Right lobe of liver (tissue), 4 donors: ENCODE measurements around the gene KRT33A.
"Not testable (repeated sequence)": the region's sequence is repeated elsewhere in the genome, so short reads cannot be mapped to it uniquely, and the experiment has no call there.

Source experiments
- POLR2A ChIP-seq: fragments of 450-650 bp; IDR thresholded peaks from one replicate; pipeline ENCODE4 v1.6.1; 2017; ENCODE audit warnings: antibody characterized with exemption, mild to moderate bottlenecking
- TF ChIP-seq, protein P1 (sequence below), 4 donors: fragments of 200-600 bp in 3 of 4; fragments of 450-650 bp in 1 of 4; IDR thresholded peaks; one replicate each; pipeline versions ENCODE4 v1.5.1 to v1.8.0; 2016 to 2022; ENCODE audit warnings: antibody characterized with exemption in 4 of 4, mild to moderate bottlenecking in 2 of 4
- donor health status: DM: no; HTN: no; CAD: no.
- donor health status: DM: no; HTN: no; CAD: no.
- donor health status: DM: no; HTN: yes; CAD: no.

DNA sequence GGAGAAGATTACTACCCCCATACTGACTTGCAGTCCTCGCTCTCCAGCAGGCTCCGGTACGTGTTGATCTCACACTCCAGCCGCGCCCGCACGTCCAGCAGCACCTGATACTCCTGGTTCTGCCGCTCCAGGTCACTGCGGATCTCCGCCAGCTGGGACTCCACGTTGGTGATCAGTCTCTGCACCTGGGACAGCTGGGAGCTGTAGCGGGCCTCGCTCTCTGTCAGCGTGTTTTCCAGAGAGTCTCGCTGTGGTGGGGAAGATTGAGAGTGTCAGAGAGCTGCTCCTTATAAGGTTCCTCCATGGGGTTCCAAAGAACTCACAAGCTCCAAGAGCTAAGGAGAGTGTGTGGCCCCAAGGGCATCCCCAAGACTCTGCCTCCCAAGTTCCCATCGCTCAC, 4.2 kb downstream of the KRT33A start:
- TF ChIP-seq, protein P1, sequence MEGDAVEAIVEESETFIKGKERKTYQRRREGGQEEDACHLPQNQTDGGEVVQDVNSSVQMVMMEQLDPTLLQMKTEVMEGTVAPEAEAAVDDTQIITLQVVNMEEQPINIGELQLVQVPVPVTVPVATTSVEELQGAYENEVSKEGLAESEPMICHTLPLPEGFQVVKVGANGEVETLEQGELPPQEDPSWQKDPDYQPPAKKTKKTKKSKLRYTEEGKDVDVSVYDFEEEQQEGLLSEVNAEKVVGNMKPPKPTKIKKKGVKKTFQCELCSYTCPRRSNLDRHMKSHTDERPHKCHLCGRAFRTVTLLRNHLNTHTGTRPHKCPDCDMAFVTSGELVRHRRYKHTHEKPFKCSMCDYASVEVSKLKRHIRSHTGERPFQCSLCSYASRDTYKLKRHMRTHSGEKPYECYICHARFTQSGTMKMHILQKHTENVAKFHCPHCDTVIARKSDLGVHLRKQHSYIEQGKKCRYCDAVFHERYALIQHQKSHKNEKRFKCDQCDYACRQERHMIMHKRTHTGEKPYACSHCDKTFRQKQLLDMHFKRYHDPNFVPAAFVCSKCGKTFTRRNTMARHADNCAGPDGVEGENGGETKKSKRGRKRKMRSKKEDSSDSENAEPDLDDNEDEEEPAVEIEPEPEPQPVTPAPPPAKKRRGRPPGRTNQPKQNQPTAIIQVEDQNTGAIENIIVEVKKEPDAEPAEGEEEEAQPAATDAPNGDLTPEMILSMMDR (IDR thresholded peaks at IDR 0.05) = not testable (repeated sequence)
- not testable (repeated sequence) for TF ChIP-seq POLR2A
